ENCODE results near the gene PAOX. TPM values are rescaled to one million over a fixed set of nuclear protein-coding genes. Genes with fewer than 3 reads are reported as not detected.

PAOX gene
- total RNA-seq, 1 donor from 2014 or later = 16.9 TPM

GRCh38 chr10:133359554-133359971 lies 19.5 kb upstream of the PAOX start:
- Mint-ChIP-seq H3K9me3 (no peaks in the 10 kb centered on the region), H3K27ac (no peak overlapping the region), H3K36me3 (ENCODE audit: low read depth) (peaks cover 19% of the 10 kb centered on the region), H3K4me3 (no peak overlapping the region), H3K27me3 (no peaks in the 10 kb centered on the region), H3K4me1 (peaks cover 31% of the 10 kb centered on the region)
- no peak for ATAC-seq (ENCODE audit: low read depth)
- intact Hi-C loops (cut with micrococcal nuclease) = no loop called here
- ChIA-PET POLR2A (interaction anchor here (3.0 kb wide), 1 partner anchor 14 kb away, joined by 19 read pairs; the partner anchor contains the start of gene ECHS1), CTCF (no interaction called here)
- DNase-seq = no peak
- no peak for TF ChIP-seq CTCF (IDR thresholded peaks at IDR 0.05)

GRCh38 chr10:133359972-133360610 lies 19.0 kb upstream of the PAOX start:
- H3K4me3 Mint-ChIP-seq = no peak overlapping the region
- peaks cover 31% of the 10 kb centered on the region for H3K4me1 Mint-ChIP-seq
- POLR2A ChIA-PET = interaction anchor here (1.2 to 3.0 kb wide), 3 partner anchors 13 to 18 kb away, joined by 3 to 19 read pairs (median 13); partner anchors contain the start of gene ECHS1
- ATAC-seq (ENCODE audit: low read depth) (no peak), DNase-seq (no peak)
- no peak overlapping the region for H3K27ac Mint-ChIP-seq
- H3K9me3 Mint-ChIP-seq = no peaks in the 10 kb centered on the region
- H3K27me3 Mint-ChIP-seq = no peaks in the 10 kb centered on the region
- TF ChIP-seq CTCF (IDR thresholded peaks at IDR 0.05) = no peak
- H3K36me3 Mint-ChIP-seq (ENCODE audit: low read depth) = peaks cover 22% of the 10 kb centered on the region
- CTCF ChIA-PET = no interaction called here
- intact Hi-C loops (cut with micrococcal nuclease) = no loop called here

- ATAC-seq (ENCODE audit: low read depth) (no peak), DNase-seq (no peak)
- TF ChIP-seq CTCF (IDR thresholded peaks at IDR 0.05) = no peak
- peaks cover 28% of the 10 kb centered on the region for H3K4me1 Mint-ChIP-seq
- intact Hi-C loops (cut with micrococcal nuclease) = no loop called here
- H3K27ac Mint-ChIP-seq = peak overlapping the region; percentile 66
- no peaks in the 10 kb centered on the region for H3K9me3 Mint-ChIP-seq
- ChIA-PET POLR2A (interaction anchor here (0.9 to 2.3 kb wide), 5 partner anchors 12 to 32 kb away, joined by 3 to 13 read pairs (median 3); partner anchors contain the start of genes ECHS1 and MTG1), CTCF (interaction anchor here (0.6 to 1.0 kb wide), 3 partner anchors 32 to 130 kb away, joined by 3 to 4 read pairs (median 3); no protein-coding TSS in a partner anchor)
- H3K36me3 Mint-ChIP-seq (ENCODE audit: low read depth) = peaks cover 34% of the 10 kb centered on the region
- peak overlapping the region; percentile 13 for H3K4me3 Mint-ChIP-seq
- no peaks in the 10 kb centered on the region for H3K27me3 Mint-ChIP-seq
Measured at GRCh38 chr10:133361227-133361626, 17.8 kb upstream of the PAOX start.

- Mint-ChIP-seq H3K4me3 (peak overlapping the region; percentile 13), H3K4me1 (peaks cover 24% of the 10 kb centered on the region), H3K36me3 (ENCODE audit: low read depth) (peaks cover 35% of the 10 kb centered on the region), H3K27ac (peak overlapping the region; percentile 66), H3K27me3 (no peaks in the 10 kb centered on the region), H3K9me3 (no peaks in the 10 kb centered on the region)
- TF ChIP-seq CTCF (IDR thresholded peaks at IDR 0.05) = no peak
- peak; percentile 12 for ATAC-seq (ENCODE audit: low read depth)
- CTCF ChIA-PET = interaction anchor here (0.7 to 1.0 kb wide), 2 partner anchors 32 to 34 kb away, joined by 3 to 4 read pairs; no protein-coding TSS in a partner anchor
- intact Hi-C loops (cut with micrococcal nuclease) = no loop called here
- POLR2A ChIA-PET = interaction anchor here (0.9 to 2.3 kb wide), 5 partner anchors 12 to 32 kb away, joined by 3 to 13 read pairs (median 3); partner anchors contain the start of genes ECHS1 and MTG1
- DNase-seq = no peak
Measured at GRCh38 chr10:133361773-133362441, 17.2 kb upstream of the PAOX start.

- Mint-ChIP-seq H3K27me3 (no peaks in the 10 kb centered on the region), H3K9me3 (no peaks in the 10 kb centered on the region), H3K4me3 (no peak overlapping the region), H3K36me3 (ENCODE audit: low read depth) (peaks cover 38% of the 10 kb centered on the region), H3K27ac (peak overlapping the region; percentile 24), H3K4me1 (peaks cover 24% of the 10 kb centered on the region)
- ChIA-PET CTCF (no interaction called here), POLR2A (no interaction called here)
- DNase-seq = no peak
- ATAC-seq (ENCODE audit: low read depth) = no peak
- intact Hi-C loops (cut with micrococcal nuclease) = no loop called here
- no peak for TF ChIP-seq CTCF (IDR thresholded peaks at IDR 0.05)
Measured at GRCh38 chr10:133362846-133363245, 16.2 kb upstream of the PAOX start.
